Measurements from ENCODE around the gene LRP1B.

The LRP1B gene

GRCh38 chr2:141943918-141944317 is 186.9 kb downstream of the LRP1B start:
- DNase-seq: no peak

GRCh38 chr2:141942006-141942789 is 188.6 kb downstream of the LRP1B start:
- no peak for DNase-seq

- DNase-seq: no peak
These were observed 189.6 kb downstream of the LRP1B start for GRCh38 chr2:141941210-141941714.

- DNase-seq: no peak
These were observed 190.1 kb downstream of the LRP1B start for GRCh38 chr2:141940709-141941108.

GRCh38 chr2:141933226-141933625 is 197.6 kb downstream of the LRP1B start:
- no peak for DNase-seq

GRCh38 chr2:141932261-141932660 is 198.6 kb downstream of the LRP1B start:
- DNase-seq: no peak

GRCh38 chr2:141931797-141932196 is 199.0 kb downstream of the LRP1B start:
- no peak for DNase-seq

GRCh38 chr2:141930803-141931202 is 200.0 kb downstream of the LRP1B start:
- no peak for DNase-seq

- no peak for DNase-seq
These were observed 201.2 kb downstream of the LRP1B start for GRCh38 chr2:141929331-141930252.

- DNase-seq: no peak
These were observed 202.3 kb downstream of the LRP1B start for GRCh38 chr2:141928476-141928875.

GRCh38 chr2:141927536-141927935 is 203.3 kb downstream of the LRP1B start:
- no peak for DNase-seq

GRCh38 chr2:141925511-141925910 is 205.3 kb downstream of the LRP1B start:
- DNase-seq: no peak

- DNase-seq: no peak
These were observed 207.2 kb downstream of the LRP1B start for GRCh38 chr2:141923657-141924056.

- no peak for DNase-seq
These were observed 219.2 kb downstream of the LRP1B start for GRCh38 chr2:141911485-141912066.

GRCh38 chr2:141906678-141907077 is 224.1 kb downstream of the LRP1B start:
- no peak for DNase-seq

- no peak for DNase-seq
These were observed 230.0 kb downstream of the LRP1B start for GRCh38 chr2:141900826-141901225.

- no peak for DNase-seq
These were observed 231.1 kb downstream of the LRP1B start for GRCh38 chr2:141899740-141900139.

- DNase-seq: no peak
These were observed 241.0 kb downstream of the LRP1B start for GRCh38 chr2:141889788-141890187.

- no peak for DNase-seq
These were observed 241.7 kb downstream of the LRP1B start for GRCh38 chr2:141888987-141889555.

GRCh38 chr2:141887363-141887762 is 243.5 kb downstream of the LRP1B start:
- no peak for DNase-seq

GRCh38 chr2:141878016-141878415 is 252.8 kb downstream of the LRP1B start:
- DNase-seq: no peak

GRCh38 chr2:141871913-141872634 is 258.7 kb downstream of the LRP1B start:
- no peak for DNase-seq

Measured in CD4-positive, alpha-beta T cell treated with Interferon alpha-2 for 1 hour (primary cell).